Caco-2 (cell line): Measurements from ENCODE around the gene CNGA3. TPM values are rescaled to one million over a fixed set of nuclear protein-coding genes. Genes with fewer than 3 reads are reported as not detected.

Experiments
- BruUV-seq: library from RNA; stranded (reverse); fragments of 400-500 nt; replicated peaks from 2 replicates; lab custom pipeline; 2021; lab: Mats Ljungman, UMichigan
- CTCF ChIA-PET: fragments of 300-600 bp; sonication (Branson Sonifier 250); formaldehyde crosslinking; loops from one replicate; lab custom pipeline; 2022; ENCODE audit warnings: antibody characterized with exemption; lab: Charles Lee
- POLR2A ChIA-PET: fragments of 300-600 bp; sonication (Branson Sonifier 250); formaldehyde crosslinking; loops from one replicate; lab custom pipeline; 2022; ENCODE audit warnings: antibody characterized with exemption; lab: Charles Lee
- DNase-seq, 2 experiments: peaks; one replicate each; pipeline versions ENCODE4 v3.0.0 to v3.0.0-alpha.2; 2020 to 2022
- H3K27me3 ChIP-seq: replicated peaks from 2 replicates; pipeline ENCODE4 v1.6.0; 2011; ENCODE audit warnings: low read length; ENCODE audit not compliant: control insufficient read depth, insufficient read depth
- H3K36me3 ChIP-seq: 2 replicates; pipeline ENCODE4 v1.5.1; 2011; ENCODE audit warnings: low read length; ENCODE audit not compliant: control insufficient read depth, insufficient read depth
- H3K4me1 ChIP-seq: fragments of 250-450 bp; sonication (Bioruptor Pico); 2 replicates; pipeline ENCODE4 v1.5.1; 2020; ENCODE audit warnings: mild to moderate bottlenecking
- H3K4me3 ChIP-seq: 2 replicates; pipeline ENCODE4 v1.5.1; 2011; ENCODE audit warnings: low read depth, mild to moderate bottlenecking, control low read depth, low read length
- H3K9me3 ChIP-seq: fragments of 250-450 bp; sonication (Bioruptor Pico); 2 replicates; pipeline ENCODE4 v1.5.1; 2020; ENCODE audit warnings: mild to moderate bottlenecking, moderate library complexity
- H3K27ac Mint-ChIP-seq: one replicate; pipeline ENCODE4 v1.8.0; 2022; ENCODE audit warnings: mixed read lengths; ENCODE audit not compliant: unreplicated experiment
- H3K27me3 Mint-ChIP-seq: one replicate; pipeline ENCODE4 v1.8.0; 2022; ENCODE audit warnings: mixed read lengths; ENCODE audit not compliant: insufficient read depth, unreplicated experiment
- H3K36me3 Mint-ChIP-seq: one replicate; pipeline ENCODE4 v1.8.0; 2022; ENCODE audit warnings: mild to moderate bottlenecking, mixed read lengths; ENCODE audit not compliant: insufficient read depth, unreplicated experiment
- H3K4me1 Mint-ChIP-seq: one replicate; pipeline ENCODE4 v1.8.0; 2022; ENCODE audit warnings: low read depth, mixed read lengths; ENCODE audit not compliant: unreplicated experiment
- H3K4me3 Mint-ChIP-seq: one replicate; pipeline ENCODE4 v1.8.0; 2022; ENCODE audit warnings: mild to moderate bottlenecking, moderate library complexity, mixed read lengths; ENCODE audit not compliant: unreplicated experiment
- H3K9me3 Mint-ChIP-seq: one replicate; pipeline ENCODE4 v1.8.0; 2022; ENCODE audit warnings: mixed read lengths; ENCODE audit not compliant: unreplicated experiment
- intact Hi-C: fragments of 100-400 bp; cut with micrococcal nuclease; formaldehyde crosslinking; loops from one replicate; pipeline ENCODE4 v1.10.0; 2022; ENCODE audit not compliant: unreplicated experiment
- total RNA-seq: library from RNA; stranded (reverse); gene quantifications from 2 replicates; pipeline ENCODE4 v1.2.3, GENCODE V29; 2022
- TF ChIP-seq, protein P1 (sequence below), 2 experiments: fragments of 200-600 bp in 1 of 2; IDR thresholded peaks; 1 replicate in 1 of 2; 2 replicates in 1 of 2; pipeline versions ENCODE4 v1.5.1 to v1.8.0; 2011 to 2022; ENCODE audit warnings: antibody characterized with exemption in 1 of 2, control low read depth in 1 of 2, inconsistent platforms in 1 of 2, low read depth in 1 of 2, low read length in 1 of 2, mild to moderate bottlenecking in 1 of 2, moderate library complexity in 1 of 2; ENCODE audit not compliant: insufficient read depth in 1 of 2, severe bottlenecking in 1 of 2, unreplicated experiment in 1 of 2

The CNGA3 gene
- total RNA-seq, 1 experiment from 2014 or later = not detected

DNA sequence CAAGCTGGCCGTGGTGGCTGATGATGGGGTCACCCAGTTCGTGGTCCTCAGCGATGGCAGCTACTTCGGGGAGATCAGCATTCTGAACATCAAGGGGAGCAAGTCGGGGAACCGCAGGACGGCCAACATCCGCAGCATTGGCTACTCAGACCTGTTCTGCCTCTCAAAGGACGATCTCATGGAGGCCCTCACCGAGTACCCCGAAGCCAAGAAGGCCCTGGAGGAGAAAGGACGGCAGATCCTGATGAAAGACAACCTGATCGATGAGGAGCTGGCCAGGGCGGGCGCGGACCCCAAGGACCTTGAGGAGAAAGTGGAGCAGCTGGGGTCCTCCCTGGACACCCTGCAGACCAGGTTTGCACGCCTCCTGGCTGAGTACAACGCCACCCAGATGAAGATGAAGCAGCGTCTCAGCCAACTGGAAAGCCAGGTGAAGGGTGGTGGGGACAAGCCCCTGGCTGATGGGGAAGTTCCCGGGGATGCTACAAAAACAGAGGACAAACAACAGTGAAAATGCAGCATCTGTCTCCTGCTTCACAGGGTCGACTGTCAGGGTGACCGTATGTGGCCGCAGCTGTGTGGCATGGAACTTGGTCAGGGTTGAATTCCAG is 50.6 kb downstream of the CNGA3 start:
- Mint-ChIP-seq H3K4me1 (no peaks in the 10 kb centered on the region), H3K27me3 (peaks cover 34% of the 10 kb centered on the region), H3K36me3 (no peaks in the 10 kb centered on the region), H3K9me3 (no peaks in the 10 kb centered on the region), H3K4me3 (no peak overlapping the region), H3K27ac (no peak overlapping the region)
- ChIA-PET POLR2A (no interaction called here), CTCF (no interaction called here)
- intact Hi-C loops = loop anchor here (10.0 kb wide), 1 partner anchor 422 kb away; no protein-coding TSS in a partner anchor
- H3K36me3 ChIP-seq = no peaks in the 10 kb centered on the region
- TF ChIP-seq, protein P1, sequence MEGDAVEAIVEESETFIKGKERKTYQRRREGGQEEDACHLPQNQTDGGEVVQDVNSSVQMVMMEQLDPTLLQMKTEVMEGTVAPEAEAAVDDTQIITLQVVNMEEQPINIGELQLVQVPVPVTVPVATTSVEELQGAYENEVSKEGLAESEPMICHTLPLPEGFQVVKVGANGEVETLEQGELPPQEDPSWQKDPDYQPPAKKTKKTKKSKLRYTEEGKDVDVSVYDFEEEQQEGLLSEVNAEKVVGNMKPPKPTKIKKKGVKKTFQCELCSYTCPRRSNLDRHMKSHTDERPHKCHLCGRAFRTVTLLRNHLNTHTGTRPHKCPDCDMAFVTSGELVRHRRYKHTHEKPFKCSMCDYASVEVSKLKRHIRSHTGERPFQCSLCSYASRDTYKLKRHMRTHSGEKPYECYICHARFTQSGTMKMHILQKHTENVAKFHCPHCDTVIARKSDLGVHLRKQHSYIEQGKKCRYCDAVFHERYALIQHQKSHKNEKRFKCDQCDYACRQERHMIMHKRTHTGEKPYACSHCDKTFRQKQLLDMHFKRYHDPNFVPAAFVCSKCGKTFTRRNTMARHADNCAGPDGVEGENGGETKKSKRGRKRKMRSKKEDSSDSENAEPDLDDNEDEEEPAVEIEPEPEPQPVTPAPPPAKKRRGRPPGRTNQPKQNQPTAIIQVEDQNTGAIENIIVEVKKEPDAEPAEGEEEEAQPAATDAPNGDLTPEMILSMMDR (IDR thresholded peaks at IDR 0.05; ENCODE audit: insufficient read depth in 1 of 2, low read depth in 1 of 2, low read length in 1 of 2, severe bottlenecking in 1 of 2, unreplicated experiment in 1 of 2) = no peak
- no peak for DNase-seq
- H3K4me3 ChIP-seq = no peak overlapping the region
- no peaks in the 10 kb centered on the region for H3K9me3 ChIP-seq
- H3K27me3 ChIP-seq = no peaks in the 10 kb centered on the region; the same call in none of the 2 replicates
- no TSS peak for BruUV-seq
- no peaks in the 10 kb centered on the region for H3K4me1 ChIP-seq

- ChIA-PET POLR2A (no interaction called here), CTCF (interaction anchor here (0.5 kb wide), 1 partner anchor 438 kb away, joined by 3 read pairs; no protein-coding TSS in a partner anchor)
- no peaks in the 10 kb centered on the region for H3K4me1 Mint-ChIP-seq
- no peak overlapping the region for H3K4me3 Mint-ChIP-seq
- no peaks in the 10 kb centered on the region for H3K36me3 ChIP-seq
- H3K27me3 Mint-ChIP-seq = peaks cover 36% of the 10 kb centered on the region
- no peak for DNase-seq
- intact Hi-C loops = loop anchor here (10.0 kb wide), 1 partner anchor 424 kb away; no protein-coding TSS in a partner anchor
- no TSS peak for BruUV-seq
- no peaks in the 10 kb centered on the region; the same call in none of the 2 replicates for H3K27me3 ChIP-seq
- no peak overlapping the region for H3K27ac Mint-ChIP-seq
- no peaks in the 10 kb centered on the region for H3K36me3 Mint-ChIP-seq
- TF ChIP-seq, protein P1 (IDR thresholded peaks at IDR 0.05; ENCODE audit: insufficient read depth in 1 of 2, low read depth in 1 of 2, low read length in 1 of 2, severe bottlenecking in 1 of 2, unreplicated experiment in 1 of 2) = no peak
- H3K9me3 Mint-ChIP-seq = no peaks in the 10 kb centered on the region
- H3K4me3 ChIP-seq = no peak overlapping the region
- no peaks in the 10 kb centered on the region for H3K9me3 ChIP-seq
- no peaks in the 10 kb centered on the region for H3K4me1 ChIP-seq
Measured at GRCh38 chr2:98399140-98399539, 52.9 kb downstream of the CNGA3 start.

GRCh38 chr2:98403878-98404277 is 57.6 kb downstream of the CNGA3 start:
- Histone ChIP-seq H3K4me1 (no peaks in the 10 kb centered on the region), H3K27me3 (no peaks in the 10 kb centered on the region; the same call in 1 of the 2 replicates), H3K9me3 (no peaks in the 10 kb centered on the region), H3K4me3 (no peak overlapping the region), H3K36me3 (no peaks in the 10 kb centered on the region)
- Mint-ChIP-seq H3K27me3 (peaks cover 24% of the 10 kb centered on the region), H3K4me3 (no peak overlapping the region), H3K27ac (no peak overlapping the region), H3K36me3 (no peaks in the 10 kb centered on the region), H3K4me1 (no peaks in the 10 kb centered on the region), H3K9me3 (no peaks in the 10 kb centered on the region)
- DNase-seq = no peak
- intact Hi-C loops = no loop called here
- POLR2A ChIA-PET = no interaction called here
- CTCF ChIA-PET = no interaction called here
- TF ChIP-seq, protein P1 (IDR thresholded peaks at IDR 0.05; ENCODE audit: insufficient read depth in 1 of 2, low read depth in 1 of 2, low read length in 1 of 2, severe bottlenecking in 1 of 2, unreplicated experiment in 1 of 2) = no peak
- BruUV-seq = no TSS peak
